GM21619 (cell line): Measurements from ENCODE around the gene RHOA.

Source experiments
- ATAC-seq: cut with Tn5 transposase; IDR thresholded peaks from one replicate; pipeline ENCODE4 v1.9.1; 2021; ENCODE audit not compliant: unreplicated experiment

The RHOA gene

DNA sequence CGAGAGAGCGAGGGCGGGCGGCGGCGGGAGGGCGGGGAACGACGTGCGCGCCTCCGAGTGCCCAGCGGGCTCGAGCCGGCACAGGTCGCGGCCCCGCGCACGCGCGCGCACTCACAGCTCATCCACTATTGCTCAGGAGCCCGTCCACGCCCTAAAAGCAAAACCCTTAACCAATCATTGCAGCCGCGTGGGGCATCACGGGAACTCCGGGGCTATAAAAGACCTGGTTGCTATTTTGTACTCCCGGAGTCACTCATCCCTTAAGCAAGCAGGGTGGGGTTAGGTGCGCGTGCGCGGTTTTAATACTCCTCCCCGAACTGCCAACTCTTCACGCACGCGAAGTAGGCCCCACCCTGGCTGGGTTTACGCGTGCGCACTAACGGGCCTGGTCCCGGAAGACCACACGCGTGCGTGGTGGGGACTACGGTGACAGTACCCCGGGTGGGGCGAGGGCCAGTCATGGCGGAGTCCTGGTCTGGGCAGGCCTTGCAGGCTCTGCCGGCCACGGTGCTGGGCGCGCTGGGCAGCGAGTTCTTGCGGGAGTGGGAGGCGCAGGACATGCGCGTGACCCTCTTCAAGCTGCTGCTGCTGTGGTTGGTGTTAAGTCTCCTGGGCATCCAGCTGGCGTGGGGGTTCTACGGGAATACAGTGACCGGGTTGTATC lies at the start of gene RHOA, which contains the start of gene TCTA:
RHOA (minus strand) TSS at position 9 of the 664 bp plus-strand sequence. CDS start 36,387 bp downstream, outside the sequence.
TCTA (plus strand) TSS at position 456 of the 664 bp plus-strand sequence; CDS start at position 460, 4 bp downstream.
- peak; percentile 77 for ATAC-seq

DNA sequence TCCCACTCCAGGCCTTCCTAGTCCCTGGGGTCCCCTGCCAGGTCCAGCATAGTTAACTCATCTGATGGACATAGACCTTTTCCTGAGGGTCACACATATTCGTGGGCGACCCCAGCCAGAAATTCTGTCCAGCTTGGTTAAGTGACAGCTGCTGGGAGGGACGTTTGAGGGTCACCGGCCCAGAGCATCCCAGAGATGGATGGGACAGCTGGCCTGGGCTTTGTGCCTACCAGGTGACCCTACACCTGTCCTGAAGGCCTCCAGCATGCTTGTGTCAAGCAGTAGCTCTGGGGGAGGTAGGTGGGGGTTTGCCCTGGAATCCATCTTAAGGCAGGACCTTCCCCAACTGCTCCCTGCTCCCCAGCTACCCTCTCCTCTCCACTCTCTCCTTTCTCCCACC lies 49.2 kb upstream of the RHOA start:
- ATAC-seq = no peak

DNA sequence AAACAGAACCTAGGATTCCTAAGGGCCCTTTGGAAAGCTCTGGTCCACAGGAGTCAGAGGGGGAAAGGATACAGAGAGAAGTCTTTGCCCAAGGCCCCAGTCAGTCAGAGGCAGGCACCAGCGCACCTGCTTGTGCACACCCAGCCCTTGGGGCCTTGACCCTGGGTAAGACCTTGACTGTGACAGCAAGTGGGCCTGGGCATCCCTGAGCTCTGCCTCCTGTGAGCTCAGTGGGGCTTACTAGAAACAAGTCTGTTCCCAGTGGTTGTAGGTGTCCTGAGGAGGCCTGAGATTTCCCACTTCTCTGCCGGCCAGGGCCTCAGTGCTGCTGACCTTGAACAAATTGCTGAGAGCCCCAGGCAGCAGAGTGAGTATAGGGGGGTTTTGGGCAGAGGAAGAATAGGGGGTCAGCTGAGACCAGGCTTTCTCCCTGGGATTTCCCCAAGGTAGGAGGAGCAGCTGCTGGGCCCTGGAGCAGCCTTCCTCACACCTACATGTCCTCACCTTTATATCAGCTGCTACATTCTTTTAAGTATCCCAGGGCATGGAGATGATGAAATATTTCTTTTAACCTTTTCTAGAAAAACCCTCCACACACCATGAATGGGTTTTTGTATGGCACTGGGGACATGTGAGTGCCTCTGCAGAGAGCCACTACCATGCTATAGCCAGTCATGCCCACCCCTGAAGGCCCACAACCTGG lies 48.6 kb upstream of the RHOA start:
- no peak for ATAC-seq

- ATAC-seq = no peak
Measured at GRCh38 chr3:49456466-49456865, 44.7 kb upstream of the RHOA start.

- no peak for ATAC-seq
Measured at GRCh38 chr3:49454898-49455681, 43.3 kb upstream of the RHOA start.

GRCh38 chr3:49454458-49454857 lies 42.7 kb upstream of the RHOA start:
- ATAC-seq = no peak

DNA sequence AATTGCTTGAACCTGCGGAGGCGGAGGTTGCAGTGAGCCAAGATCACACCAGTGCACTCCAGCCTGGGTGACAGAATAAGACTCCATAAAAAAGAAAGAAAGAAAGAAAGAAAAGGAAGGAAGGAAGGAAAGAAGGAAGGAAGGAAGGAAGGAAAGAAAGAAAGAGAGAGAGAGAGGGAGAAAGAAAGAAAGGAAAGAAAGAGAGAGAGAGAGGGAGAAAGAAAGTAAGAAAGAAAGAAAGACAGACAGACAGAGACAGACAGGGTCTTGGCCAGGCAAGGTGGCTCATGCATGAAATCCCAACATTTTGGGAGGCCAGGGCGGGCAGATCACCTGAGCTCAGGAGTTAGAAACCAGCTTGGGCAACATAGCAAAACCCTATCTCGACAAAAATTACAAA lies 41.8 kb upstream of the RHOA start:
- no peak for ATAC-seq

DNA sequence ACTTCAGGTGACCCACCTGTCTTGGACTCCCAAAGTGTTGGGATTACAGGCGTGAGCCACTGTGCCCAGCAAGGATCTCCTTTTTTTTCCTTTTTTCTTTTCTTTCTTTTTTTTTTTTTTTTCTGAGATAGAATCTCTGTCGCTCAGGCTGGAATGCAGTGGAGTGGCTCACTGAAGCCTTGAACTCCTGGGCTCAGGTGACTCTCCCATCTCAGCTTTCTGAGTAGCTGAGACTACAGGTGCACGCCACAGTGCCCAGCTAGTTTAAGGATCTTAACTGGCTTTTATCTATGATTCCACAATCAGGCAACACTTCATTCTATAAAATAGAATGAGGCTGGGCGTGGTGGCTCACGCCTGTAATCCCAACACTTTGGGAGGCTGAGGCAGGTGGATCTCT lies 33.6 kb upstream of the RHOA start:
- no peak for ATAC-seq

GRCh38 chr3:49434731-49435130 lies 23.0 kb upstream of the RHOA start:
- ATAC-seq = no peak

- ATAC-seq = no peak
Measured at GRCh38 chr3:49428752-49429080, 16.9 kb upstream of the RHOA start.

DNA sequence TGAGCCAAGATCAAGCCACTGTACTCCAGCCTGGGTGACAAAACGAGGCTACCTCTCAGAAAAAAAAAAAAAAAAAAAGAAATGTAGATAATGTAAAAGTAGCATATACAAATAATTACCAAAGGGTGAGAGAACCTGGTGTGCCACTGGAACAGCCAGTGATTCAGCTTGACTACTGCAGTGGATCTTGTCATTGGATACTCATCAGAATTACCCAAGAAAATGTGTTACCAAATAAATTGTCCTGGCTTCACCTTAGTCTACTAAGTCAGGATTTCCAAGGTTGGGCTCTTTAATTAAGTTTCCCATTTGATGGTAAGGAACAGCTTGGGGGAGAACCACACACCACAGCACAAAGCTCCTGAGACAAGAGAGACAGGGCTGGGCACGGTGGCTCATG lies 15.8 kb upstream of the RHOA start:
- ATAC-seq = no peak

DNA sequence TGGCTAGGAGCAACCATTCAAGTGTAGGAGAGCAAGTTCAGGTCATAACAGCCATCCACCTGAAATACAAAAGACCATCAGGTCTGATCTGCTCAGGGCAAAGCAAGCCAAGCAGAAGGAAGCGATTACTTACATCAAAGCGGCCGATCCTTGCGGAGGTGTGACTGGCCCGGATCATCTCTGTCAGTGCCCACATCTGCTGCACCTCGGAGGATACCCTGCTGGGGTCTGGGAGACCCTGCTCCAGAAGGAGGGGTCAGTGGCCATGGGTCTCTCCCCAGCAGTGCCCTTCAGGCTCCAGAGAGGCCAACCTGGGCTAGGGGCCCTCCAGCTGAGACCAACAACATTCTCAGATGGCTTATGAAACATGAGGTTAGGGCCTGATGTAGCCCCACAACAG lies 13.0 kb upstream of the RHOA start:
- no peak for ATAC-seq

- ATAC-seq = no peak
Measured at GRCh38 chr3:49422379-49423248, 10.8 kb upstream of the RHOA start, which contains the start of gene AMT. Gene AMT, minus strand, starts transcription at chr3:49422473. Its CDS starts 23 bp downstream, at chr3:49422450.

GRCh38 chr3:49421890-49422378 lies 10.2 kb upstream of the RHOA start:
- no peak for ATAC-seq

DNA sequence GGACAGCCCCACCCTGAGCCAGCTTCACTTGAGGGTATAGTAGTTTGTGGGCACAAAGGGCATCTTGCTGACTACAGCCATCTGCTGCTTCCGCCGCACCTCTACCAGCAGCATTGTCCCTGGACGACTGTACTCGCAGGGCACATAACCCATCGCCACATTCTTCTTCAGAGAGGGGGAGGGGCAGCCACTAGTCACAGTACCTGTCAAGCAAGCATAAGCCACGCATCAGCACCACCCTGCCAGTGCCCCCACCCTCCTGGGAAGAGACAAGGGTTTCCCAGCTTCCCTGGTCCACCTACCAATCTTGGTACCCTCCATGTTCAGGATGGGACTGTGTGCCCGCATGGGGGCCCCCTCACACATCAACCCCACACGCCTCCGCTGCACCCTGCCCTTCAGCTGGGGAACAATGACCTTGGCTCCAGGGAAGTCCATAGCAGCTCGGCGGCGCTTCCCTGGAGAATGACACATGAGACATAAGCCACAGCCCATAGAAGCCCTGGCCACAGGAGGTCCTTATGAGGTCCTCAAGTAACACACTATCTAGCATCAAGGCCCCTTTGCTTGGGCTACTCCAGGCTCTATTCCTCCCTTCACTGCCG lies 5.8 kb upstream of the RHOA start:
- ATAC-seq = no peak

- ATAC-seq = no peak
Measured at GRCh38 chr3:49416867-49417266, 5.1 kb upstream of the RHOA start.

- no peak for ATAC-seq
Measured at GRCh38 chr3:49415931-49416601, 4.3 kb upstream of the RHOA start.

DNA sequence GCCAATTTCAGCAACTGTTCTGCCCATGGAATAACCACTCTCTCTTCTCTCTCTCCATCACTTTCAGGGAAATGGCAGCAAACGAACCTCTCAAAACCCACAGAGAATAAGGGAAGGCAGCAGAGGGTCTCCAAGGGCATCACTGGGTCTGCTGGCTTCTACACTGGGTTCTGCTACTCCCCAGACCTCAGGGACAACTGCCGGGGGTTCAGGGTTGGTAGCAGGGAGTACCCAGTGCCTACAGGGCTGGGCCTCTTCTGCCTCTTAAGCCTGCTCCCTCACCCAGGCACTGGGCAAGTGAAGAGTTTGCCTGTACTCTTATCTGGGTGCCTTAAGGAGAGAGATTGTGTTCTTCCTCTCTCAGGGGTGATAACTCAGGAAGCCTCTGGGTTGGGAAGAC lies 3.0 kb upstream of the RHOA start:
- no peak for ATAC-seq

DNA sequence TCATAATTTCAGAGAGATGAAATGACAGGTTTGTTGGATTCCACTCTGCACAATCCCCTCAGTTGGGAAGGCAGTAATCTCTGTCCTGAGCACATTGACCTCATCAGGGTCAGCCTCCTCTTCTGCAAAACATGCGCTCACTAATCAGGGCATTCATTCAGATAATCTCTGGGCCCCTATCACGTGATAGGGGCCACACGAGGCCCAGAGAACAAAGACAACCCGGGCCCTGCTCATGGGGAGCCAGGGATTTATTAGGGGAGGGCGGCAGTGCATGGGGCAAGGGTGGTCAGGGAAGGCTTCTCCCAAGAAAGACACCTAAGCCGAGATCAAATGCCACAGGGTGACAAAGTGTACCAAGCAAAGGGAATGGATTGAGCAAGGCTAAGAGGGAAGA lies 1.6 kb upstream of the RHOA start:
- ATAC-seq = no peak
